ENCODE data around the gene RTRAF. TPM values are rescaled to one million over a fixed set of nuclear protein-coding genes. Genes with fewer than 3 reads are reported as not detected.

Gene RTRAF
- total and polyA plus RNA-seq, 9 donors, result 47.4 to 223 (median 157) TPM

DNA sequence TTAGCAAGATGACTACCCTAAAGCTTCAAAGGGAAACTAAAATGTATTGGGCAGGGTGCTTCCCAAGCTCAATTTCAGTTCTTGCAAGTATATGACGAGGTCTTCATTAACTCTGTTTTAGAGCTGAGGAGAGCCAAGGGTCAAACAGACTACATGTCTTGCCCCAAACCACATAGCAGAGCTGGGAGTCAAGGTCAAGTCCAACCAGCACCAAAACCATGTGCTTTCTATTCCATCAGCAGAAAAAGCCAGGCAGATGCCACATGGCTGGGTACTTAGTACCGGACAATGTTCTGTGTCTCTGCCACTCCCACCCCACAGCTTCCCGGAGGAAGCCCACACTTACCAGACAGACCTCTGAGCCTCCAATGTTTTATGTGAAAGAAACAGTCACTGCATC is 61.9 kb downstream of the RTRAF start:
- TF ChIP-seq EP300 (IDR thresholded peaks at IDR 0.05), result no peak
- TF ChIP-seq POLR2A (IDR thresholded peaks at IDR 0.05), result no peak
- TF ChIP-seq, protein P1, sequence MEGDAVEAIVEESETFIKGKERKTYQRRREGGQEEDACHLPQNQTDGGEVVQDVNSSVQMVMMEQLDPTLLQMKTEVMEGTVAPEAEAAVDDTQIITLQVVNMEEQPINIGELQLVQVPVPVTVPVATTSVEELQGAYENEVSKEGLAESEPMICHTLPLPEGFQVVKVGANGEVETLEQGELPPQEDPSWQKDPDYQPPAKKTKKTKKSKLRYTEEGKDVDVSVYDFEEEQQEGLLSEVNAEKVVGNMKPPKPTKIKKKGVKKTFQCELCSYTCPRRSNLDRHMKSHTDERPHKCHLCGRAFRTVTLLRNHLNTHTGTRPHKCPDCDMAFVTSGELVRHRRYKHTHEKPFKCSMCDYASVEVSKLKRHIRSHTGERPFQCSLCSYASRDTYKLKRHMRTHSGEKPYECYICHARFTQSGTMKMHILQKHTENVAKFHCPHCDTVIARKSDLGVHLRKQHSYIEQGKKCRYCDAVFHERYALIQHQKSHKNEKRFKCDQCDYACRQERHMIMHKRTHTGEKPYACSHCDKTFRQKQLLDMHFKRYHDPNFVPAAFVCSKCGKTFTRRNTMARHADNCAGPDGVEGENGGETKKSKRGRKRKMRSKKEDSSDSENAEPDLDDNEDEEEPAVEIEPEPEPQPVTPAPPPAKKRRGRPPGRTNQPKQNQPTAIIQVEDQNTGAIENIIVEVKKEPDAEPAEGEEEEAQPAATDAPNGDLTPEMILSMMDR (IDR thresholded peaks at IDR 0.05), result no peak
- H3K27ac ChIP-seq, result peak overlapping the region in 1 of 2 donors; percentile 67
- no peak for DNase-seq
- H3K4me3 ChIP-seq, result no peak overlapping the region
- peaks cover 37% of the 10 kb centered on the region for H3K4me1 ChIP-seq (ENCODE audit: insufficient read depth)
- H3K9me3 ChIP-seq, result no peaks in the 10 kb centered on the region
- no peaks in the 10 kb centered on the region for H3K36me3 ChIP-seq
- intact Hi-C loops (cut with DNase I), result no loop called here
- 5 to 14% (median 12%) methylated on average over 3 of the region's 3 CpGs for WGBS, 3 donors
- H3K27me3 ChIP-seq, result no peaks in the 10 kb centered on the region

DNA sequence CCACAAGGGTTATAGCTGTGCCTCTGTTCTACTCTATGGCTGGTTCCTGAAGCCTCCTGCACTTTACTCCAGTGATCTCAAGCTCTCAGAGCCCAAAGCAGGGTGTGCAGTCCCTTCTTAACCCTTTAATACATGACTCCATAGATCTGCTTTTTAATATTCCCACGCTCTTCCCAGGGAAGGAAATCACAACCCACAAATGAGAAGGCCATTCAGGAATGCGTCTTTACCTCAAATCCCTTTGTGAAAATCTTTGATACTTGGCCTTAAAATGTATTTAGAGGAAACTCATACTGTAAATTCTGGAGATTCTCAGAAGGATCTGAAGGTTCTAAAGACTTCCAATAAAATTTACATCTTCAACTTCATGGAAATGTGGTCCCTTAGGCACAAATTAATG is 62.5 kb downstream of the RTRAF start:
- Histone ChIP-seq H3K36me3 (no peaks in the 10 kb centered on the region), H3K9me3 (no peaks in the 10 kb centered on the region), H3K4me3 (no peak overlapping the region), H3K27ac (peak overlapping the region in 1 of 2 donors; percentile 67), H3K27me3 (no peaks in the 10 kb centered on the region), H3K4me1 (ENCODE audit: insufficient read depth) (peaks cover 39% of the 10 kb centered on the region)
- WGBS, 3 donors, result 19 to 39% (median 22%) methylated on average over 2 of the region's 2 CpGs
- no peak for TF ChIP-seq POLR2A (IDR thresholded peaks at IDR 0.05)
- TF ChIP-seq, protein P1 (IDR thresholded peaks at IDR 0.05), result no peak
- no peak for TF ChIP-seq EP300 (IDR thresholded peaks at IDR 0.05)
- DNase-seq, result no peak
- intact Hi-C loops (cut with DNase I), result no loop called here

DNA sequence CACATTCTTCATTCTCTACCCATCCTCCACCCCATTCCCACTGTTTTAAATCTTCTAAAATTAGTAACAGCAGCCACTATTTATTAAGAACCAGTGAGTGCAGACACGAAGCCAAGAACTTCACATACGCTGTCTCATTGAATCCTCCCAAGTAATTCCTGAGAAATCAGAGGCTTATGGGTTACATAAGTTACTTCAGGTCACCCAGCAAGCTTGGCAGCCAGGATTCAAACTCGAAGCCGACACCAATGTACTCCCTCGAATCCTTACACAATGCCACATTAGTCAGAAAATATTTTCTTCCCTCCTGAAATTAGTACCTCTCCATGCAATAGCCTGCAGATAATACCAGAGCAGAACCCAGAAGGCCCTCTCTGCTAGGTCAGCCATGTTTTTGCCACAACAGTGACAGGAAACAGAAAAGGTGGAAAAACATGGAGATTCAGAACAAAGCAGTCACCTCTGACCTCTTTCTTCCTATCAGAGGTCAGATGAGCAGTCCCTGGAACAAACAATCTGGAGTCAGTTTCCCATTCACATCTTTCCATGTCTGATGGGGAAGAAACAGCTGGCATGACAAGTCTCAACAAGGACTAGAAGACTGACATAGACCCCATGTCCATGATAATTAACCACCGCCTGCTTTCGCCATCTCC is 63.1 kb downstream of the RTRAF start:
- DNase-seq, result peak in 2 of 5 donors; percentile 33 to 53
- WGBS, 3 donors, result 22 to 28% (median 25%) methylated on average over 7 of the region's 7 CpGs
- TF ChIP-seq POLR2A (IDR thresholded peaks at IDR 0.05) (no peak), EP300 (IDR thresholded peaks at IDR 0.05) (no peak)
- TF ChIP-seq, protein P1 (IDR thresholded peaks at IDR 0.05), result no peak
- peak overlapping the region; percentile 53 to 67 for H3K27ac ChIP-seq
- H3K36me3 ChIP-seq, result no peaks in the 10 kb centered on the region
- intact Hi-C loops (cut with DNase I), result no loop called here
- H3K9me3 ChIP-seq, result no peaks in the 10 kb centered on the region
- H3K27me3 ChIP-seq, result no peaks in the 10 kb centered on the region
- peaks cover 36% of the 10 kb centered on the region for H3K4me1 ChIP-seq (ENCODE audit: insufficient read depth)
- H3K4me3 ChIP-seq, result no peak overlapping the region

DNA sequence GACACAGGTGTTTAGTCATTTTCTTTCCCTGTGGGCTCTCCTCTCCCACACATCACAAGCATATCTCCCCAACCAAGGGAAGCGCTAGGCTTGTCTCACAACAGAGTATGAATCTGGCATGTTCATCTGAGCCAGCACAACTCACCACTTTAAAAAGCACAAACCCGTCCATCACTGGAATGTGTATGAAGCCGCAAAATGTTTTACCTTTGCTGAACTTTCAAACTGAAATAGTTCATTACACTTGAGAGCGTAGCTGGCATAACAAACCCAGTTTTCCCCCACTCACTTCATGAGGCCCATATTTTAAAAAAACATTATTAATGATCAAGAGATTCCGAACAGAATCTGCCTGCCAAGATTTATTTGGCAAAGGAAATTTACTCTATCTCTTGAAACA is 63.7 kb downstream of the RTRAF start:
- no peaks in the 10 kb centered on the region for H3K36me3 ChIP-seq
- intact Hi-C loops (cut with DNase I), result no loop called here
- H3K9me3 ChIP-seq, result no peaks in the 10 kb centered on the region
- peaks cover 34% of the 10 kb centered on the region for H3K4me1 ChIP-seq (ENCODE audit: insufficient read depth)
- TF ChIP-seq EP300 (IDR thresholded peaks at IDR 0.05), result no peak
- TF ChIP-seq, protein P1 (IDR thresholded peaks at IDR 0.05), result no peak
- TF ChIP-seq POLR2A (IDR thresholded peaks at IDR 0.05), result no peak
- H3K4me3 ChIP-seq, result no peak overlapping the region
- 15 to 22% (median 20%) methylated on average over 5 of the region's 5 CpGs for WGBS, 3 donors
- DNase-seq, result no peak
- peak overlapping the region; percentile 53 to 67 for H3K27ac ChIP-seq
- no peaks in the 10 kb centered on the region for H3K27me3 ChIP-seq

All from ovary (tissue), 9 donors.